Central memory CD4-positive, alpha-beta T cell (primary cell): Measurements from ENCODE around the gene FOXRED1.
"Not testable (repeated sequence)": the region's sequence is repeated elsewhere in the genome, so short reads cannot be mapped to it uniquely, and the experiment has no call there.

Experiments used
- DNase-seq: peaks from one replicate; pipeline ENCODE4 v3.0.0; 2022
- total RNA-seq, 3 experiments: gene quantifications; one replicate each; lab custom pipeline; 2026; lab: John Stamatoyannopoulos, UW

FOXRED1 gene
- 14.9 to 31.1 (median 21.4) reads per million in 3 experiments for total RNA-seq

- peak; percentile 100 for DNase-seq
Measured at GRCh38 chr11:126268708-126269579, at the start of gene FOXRED1, which contains the start of gene SRPRA. Gene FOXRED1 (plus strand): TSS chr11:126269154. CDS start chr11:126269207, 53 bp downstream. Gene SRPRA (minus strand): TSS chr11:126268895. CDS start chr11:126268804, 91 bp downstream.

- DNase-seq, result no peak
Measured at GRCh38 chr11:126219547-126219946, 49.4 kb upstream of the FOXRED1 start.

GRCh38 chr11:126224647-126225294, 44.2 kb upstream of the FOXRED1 start:
- DNase-seq, result no peak

- no peak for DNase-seq
Measured at GRCh38 chr11:126225295-126225665, 43.7 kb upstream of the FOXRED1 start.

GRCh38 chr11:126226334-126227084, 42.4 kb upstream of the FOXRED1 start:
- no peak for DNase-seq

GRCh38 chr11:126229858-126230540, 39.0 kb upstream of the FOXRED1 start:
- DNase-seq, result no peak

- no peak for DNase-seq
Measured at GRCh38 chr11:126231725-126232459, 37.1 kb upstream of the FOXRED1 start.

GRCh38 chr11:126232683-126233082, 36.3 kb upstream of the FOXRED1 start:
- no peak for DNase-seq

GRCh38 chr11:126233391-126233790, 35.6 kb upstream of the FOXRED1 start:
- no peak for DNase-seq

GRCh38 chr11:126246636-126247035, 22.3 kb upstream of the FOXRED1 start:
- no peak for DNase-seq

GRCh38 chr11:126253265-126253664, 15.7 kb upstream of the FOXRED1 start:
- no peak for DNase-seq

GRCh38 chr11:126254819-126255218, 14.1 kb upstream of the FOXRED1 start:
- no peak for DNase-seq

- DNase-seq, result not testable (repeated sequence)
Measured at GRCh38 chr11:126255507-126255906, 13.4 kb upstream of the FOXRED1 start.

- DNase-seq, result no peak
Measured at GRCh38 chr11:126256216-126256615, 12.7 kb upstream of the FOXRED1 start.

GRCh38 chr11:126257144-126257543, 11.8 kb upstream of the FOXRED1 start:
- DNase-seq, result no peak

- DNase-seq, result no peak
Measured at GRCh38 chr11:126257764-126258163, 11.2 kb upstream of the FOXRED1 start.

GRCh38 chr11:126262216-126262615, 6.7 kb upstream of the FOXRED1 start:
- no peak for DNase-seq

GRCh38 chr11:126263489-126263888, 5.5 kb upstream of the FOXRED1 start:
- no peak for DNase-seq

- DNase-seq, result no peak
Measured at GRCh38 chr11:126265811-126266210, 3.1 kb upstream of the FOXRED1 start.

- DNase-seq, result no peak
Measured at GRCh38 chr11:126267650-126268049, 1.3 kb upstream of the FOXRED1 start.

- no peak for DNase-seq
Measured at GRCh38 chr11:126268361-126268707, 620 bp upstream of the FOXRED1 start.

GRCh38 chr11:126277322-126277721, 8.4 kb downstream of the FOXRED1 start:
- DNase-seq, result no peak
